LHCN-M2 (cell line): ENCODE results near the gene MPRIP. TPM values are rescaled to one million over a fixed set of nuclear protein-coding genes. Genes with fewer than 3 reads are reported as not detected.

Experiments
- DNase-seq: peaks from one replicate; pipeline ENCODE4 v3.0.0-alpha.2; 2012; ENCODE audit warnings: low read depth
- total RNA-seq: library from RNA; depleted of rRNA; stranded (reverse); fragments of >200 nt; gene quantifications from 2 replicates; pipeline ENCODE4 v1.2.3, GENCODE V29; 2014

Gene MPRIP
- total RNA-seq, 1 experiment from 2014 or later: 198 TPM

DNA sequence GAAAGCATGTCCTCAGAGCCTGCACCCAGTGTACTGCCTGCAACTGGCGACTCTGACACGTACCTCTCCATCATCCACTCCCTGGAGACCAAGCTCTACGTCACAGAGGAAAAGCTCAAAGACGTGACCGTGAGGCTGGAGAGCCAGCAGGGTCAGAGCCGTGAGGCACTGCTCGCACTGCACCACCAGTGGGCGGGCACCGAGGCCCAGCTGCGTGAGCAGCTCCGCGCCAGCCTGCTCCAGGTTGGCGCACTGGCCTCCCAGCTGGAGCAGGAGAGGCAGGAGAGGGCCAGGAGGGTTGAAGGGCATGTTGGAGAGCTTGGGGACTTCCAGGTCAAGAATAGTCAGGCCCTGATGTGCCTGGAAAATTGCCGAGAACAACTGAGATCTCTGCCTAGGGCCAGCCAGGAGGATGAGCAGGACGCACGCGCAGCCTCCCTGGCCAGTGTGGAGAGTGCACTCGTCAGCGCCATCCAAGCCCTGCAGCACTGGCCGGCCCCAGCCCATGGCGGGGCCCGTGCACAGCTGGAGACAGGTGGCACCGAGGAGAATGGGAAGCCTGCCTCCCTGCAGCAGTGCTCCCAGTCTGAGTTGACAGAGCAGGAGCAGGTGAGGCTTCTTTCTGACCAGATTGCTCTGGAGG, 123.5 kb downstream of the MPRIP start:
- DNase-seq: no peak

DNA sequence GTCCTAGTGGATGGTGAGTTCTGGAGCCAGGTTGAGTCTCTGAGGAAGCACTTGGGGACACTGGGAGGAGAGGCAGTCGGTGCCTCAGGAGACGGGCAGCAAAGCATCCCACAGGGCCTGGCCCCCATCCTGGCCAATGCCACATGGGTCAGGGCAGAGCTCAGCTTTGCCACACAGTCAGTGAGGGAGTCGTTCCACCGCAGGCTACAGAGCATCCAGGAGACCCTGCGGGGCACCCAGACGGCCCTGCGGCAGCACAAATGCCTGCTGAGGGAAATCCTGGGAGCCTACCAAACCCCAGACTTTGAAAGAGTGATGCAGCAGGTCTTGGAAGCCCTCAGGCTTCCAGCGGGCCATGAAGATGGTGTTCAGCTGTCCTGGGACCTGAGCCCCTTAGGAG, 124.2 kb downstream of the MPRIP start:
- no peak for DNase-seq

DNA sequence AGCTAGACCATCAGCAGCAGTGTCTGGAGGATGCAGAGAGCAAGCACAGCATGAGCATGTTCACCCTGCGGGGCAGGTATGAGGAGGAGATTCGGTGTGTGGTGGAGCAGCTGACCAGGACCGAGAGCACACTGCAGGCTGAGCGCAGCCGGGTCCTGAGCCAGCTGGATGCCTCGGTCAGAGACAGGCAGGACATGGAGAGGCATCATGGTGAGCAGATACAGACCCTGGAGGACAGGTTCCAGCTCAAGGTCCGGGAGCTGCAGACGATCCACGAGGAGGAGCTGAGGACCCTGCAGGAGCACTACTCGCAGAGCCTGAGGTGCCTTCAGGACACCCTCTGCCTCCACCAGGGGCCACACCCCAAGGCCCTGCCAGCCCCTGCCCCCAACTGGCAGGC, 125.1 kb downstream of the MPRIP start:
- DNase-seq: no peak

DNA sequence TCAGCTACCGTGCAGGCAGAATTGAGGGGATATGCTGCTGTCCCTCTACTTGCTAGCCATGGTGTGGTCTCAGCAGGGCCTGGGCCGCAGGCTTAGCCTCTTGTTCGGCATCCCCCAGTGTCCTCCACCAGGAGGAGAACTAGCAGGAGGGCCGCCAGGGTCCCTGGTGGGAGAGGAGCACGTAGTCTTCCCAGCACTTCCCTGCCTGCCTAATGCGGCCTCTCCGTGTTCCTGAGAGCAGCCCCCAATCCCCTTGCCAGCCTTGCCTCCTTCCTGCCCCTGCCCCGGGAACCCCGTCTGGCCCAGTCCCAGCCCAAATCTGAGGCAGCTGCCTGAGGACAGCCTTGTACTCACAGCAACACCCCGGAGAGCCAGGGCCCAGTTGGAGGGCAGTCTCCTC, 125.7 kb downstream of the MPRIP start:
- no peak for DNase-seq

DNA sequence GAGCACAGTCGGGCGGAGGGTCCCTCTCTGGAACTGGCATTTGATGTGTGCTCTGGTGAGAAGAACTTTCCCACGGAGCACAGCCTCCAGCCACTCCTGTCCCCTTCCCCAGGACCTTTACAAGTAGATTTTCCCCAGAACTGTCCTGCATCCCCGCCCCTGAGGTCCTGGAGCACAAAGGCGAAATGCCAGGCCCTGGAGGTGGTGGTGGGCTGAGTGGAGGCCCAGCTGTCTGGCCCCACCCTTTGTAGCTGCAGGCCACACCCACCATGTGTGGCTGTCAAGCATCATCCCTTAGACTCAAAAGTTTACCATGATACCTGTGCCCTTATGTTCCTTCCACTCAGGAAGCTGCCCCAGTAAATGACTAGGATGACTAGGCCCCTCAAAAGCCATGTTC, 126.1 kb downstream of the MPRIP start:
- DNase-seq: no peak

DNA sequence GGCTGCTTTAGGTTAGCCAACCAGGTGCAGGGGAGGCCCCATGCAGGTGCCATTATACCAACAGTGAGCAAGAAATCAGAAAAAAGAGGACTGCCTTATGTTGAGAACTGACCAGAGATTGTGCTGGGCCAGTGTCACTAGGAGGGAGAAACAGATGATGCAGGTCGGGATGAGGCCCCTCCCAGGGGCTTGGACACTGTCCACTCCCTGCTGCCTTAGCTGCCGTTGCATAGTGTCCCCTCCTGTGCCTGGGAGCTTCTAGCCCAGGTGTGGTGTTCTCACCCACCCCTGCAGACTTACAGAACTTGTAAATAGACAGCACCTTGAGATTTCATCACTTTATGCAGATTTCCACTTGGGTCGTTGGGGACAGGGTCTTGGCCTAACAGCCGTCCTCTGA, 127.1 kb downstream of the MPRIP start:
- no peak for DNase-seq

DNA sequence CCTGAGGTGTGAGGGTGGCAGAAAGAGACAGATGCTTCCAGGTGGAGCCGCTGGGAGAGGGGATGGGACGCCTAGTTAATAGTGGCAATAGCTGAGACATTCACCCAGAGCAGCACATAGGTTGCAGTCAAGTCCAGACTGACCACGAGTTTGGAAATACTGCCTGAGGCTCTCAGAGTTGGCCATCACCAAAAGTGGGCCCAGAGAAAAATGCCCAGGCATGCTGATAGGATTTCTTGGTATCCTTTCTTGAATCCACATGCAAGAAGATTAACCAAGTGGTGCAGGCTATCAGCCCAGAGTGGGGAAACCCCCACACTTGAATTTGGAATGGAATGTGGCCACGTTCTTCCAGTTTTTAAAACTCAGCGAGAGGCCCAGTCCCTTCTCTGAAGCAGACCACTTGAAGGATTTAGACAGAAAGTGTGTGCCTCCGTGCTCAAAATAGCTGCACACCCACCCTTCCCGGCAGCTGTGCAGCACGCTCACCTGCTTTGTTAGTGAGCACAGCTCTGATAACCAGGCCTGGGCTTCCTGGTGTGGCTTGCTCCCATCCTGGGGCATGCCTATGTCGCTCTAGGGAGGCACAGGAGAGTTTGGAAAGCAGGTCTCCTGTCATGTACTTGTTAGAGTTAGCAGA, 128.2 kb downstream of the MPRIP start:
- no peak for DNase-seq

DNA sequence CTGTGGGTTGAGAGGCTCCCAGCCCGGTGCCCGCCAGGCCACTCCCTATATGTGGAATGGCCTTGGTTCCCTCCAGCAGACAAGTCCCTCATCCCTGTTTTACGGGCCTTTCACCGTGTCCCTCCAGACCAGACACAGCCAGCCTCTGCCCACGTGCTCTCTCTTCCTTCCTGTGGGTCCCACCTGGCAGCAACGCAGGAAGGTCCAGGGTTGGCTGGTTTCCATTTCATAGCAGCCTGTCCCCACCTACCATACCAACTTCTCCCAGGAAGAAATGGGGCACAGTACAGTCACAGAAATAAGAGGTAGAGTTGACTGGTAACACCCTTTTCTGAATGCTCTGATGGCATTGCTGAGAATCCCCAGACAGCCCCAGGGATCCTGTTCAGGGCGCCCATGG, 128.9 kb downstream of the MPRIP start:
- DNase-seq: no peak

DNA sequence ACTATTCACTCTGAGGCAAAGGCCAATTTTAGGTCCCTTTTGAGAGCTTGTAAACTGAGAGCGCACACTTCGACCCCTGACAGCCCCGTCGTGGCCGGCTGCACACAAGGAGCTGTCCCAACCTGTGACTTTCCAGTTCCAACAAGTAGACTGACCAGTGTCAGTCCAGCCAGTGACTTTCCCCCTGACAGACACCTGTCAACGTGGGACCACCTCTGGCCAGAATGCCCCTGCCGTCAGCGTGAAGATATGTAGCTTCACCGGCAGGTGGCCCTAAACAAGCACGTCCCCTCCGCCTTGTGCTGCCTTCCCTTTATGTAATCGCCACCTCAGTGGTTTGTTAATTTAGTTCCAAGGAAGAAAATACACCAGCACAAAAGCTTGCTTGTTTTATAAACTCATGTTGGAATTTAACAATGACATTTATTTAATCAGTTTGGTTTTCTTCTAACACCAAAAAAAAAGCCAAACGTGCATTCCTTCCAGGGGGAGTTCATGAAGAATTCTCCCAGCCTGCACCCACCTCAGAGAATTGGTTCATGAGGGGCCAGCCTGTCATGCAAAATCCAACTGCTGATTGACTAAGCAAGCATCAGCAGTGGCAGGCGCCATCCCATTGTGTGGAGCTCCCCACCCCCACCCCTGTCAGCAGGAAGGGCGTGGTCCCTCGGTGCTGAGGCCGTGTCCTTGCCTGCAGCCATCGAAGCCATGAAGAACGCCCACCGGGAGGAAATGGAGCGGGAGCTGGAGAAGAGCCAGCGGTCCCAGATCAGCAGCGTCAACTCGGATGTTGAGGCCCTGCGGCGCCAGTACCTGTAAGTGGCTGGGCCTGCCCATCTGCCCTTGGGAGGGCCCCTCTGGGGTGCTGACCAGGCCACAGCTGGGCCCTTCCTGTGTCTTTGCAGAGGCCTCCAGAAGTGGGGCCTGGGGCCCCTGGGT, 130.0 kb downstream of the MPRIP start:
- no peak for DNase-seq

DNA sequence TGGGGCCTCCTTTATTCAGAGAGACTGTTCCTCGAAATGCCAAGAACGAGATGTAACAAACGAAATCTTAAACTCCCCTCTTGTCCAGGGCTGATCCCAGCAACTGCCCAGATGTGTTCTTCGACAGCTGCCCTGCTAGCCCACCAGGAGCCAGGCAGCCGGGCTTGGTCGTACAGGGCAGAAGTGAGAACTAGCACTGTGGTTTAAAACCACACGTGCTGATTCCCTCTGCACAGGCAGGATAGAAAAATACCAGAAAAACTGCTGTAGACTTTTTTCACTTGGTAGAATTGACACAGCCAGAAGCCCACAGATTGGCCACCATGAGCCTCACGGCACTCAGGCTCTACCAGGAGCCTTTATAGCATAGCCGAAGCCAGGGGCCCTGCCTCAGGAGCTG, 130.7 kb downstream of the MPRIP start:
- no peak for DNase-seq

DNA sequence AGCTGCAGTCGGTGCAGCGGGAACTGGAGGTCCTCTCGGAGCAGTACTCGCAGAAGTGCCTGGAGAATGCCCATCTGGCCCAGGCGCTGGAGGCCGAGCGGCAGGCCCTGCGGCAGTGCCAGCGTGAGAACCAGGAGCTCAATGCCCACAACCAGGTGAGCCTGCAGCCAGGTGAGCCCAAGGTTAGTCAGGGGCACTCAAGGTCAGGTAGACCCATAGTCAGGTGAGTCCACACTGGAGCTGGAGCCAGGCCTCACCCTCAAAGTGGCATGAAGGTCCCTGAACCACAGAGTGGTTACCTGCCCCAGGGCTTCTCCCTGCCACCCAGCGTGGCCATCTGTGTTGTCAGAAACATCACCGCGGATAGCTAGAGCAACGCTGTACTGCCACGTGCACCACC, 131.7 kb downstream of the MPRIP start:
- DNase-seq: no peak

DNA sequence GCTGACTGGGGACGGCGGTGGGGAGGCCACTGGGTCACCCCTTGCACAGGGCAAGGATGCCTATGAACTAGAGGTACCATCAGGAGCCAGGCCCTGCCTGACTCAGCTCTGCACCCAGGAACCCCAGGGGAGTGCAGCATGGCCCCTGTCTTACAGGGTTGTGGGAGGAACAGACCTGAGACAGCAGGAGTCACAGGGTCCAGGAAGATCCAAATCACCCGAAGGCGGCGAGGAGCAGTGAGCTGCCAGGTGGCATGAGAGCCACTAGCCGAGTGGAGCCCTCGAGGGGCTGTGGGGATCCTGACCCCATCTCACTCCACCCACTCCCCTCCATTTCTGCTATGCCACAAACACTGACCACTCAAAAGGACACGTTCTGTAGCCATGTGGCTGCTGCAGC, 133.1 kb downstream of the MPRIP start:
- DNase-seq: no peak

DNA sequence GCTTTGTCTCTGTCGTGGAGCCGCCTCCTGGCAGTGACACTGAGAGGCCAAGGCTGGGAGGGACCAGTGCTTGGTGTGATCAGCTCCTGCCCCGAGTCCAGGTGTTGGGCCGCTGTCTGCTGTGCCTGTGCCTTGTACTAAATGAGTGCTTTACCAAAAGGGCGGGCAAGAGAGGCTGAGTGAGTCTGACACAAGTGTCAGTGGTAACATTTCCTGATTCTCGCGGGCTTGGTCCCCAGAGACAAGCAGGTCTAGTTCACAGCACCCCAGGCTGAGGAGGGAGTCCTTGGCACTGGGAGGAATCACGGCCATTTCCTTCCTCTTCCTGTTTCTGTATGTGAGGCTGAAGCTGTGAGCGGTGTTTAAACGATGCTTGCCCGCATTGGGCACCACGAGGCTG, 133.7 kb downstream of the MPRIP start:
- no peak for DNase-seq

DNA sequence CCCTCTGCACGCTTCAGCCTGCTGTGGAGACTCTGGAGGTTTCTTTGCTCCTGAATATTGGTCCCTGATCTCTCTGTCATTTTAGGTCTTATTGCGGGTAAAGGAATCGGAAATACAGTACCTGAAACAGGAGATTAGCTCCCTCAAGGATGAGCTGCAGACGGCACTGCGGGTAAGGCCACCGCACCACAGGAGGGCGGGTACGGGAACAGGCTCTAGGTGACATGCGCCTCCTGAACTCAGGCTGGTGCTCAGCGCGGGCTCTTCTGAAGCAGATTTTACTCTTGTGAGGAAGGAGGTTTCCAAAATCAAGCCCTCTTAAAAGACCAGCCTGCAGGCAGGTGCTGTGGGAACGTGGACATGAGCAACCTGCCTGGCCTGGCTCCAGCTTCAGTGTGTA, 134.1 kb downstream of the MPRIP start:
- no peak for DNase-seq

DNA sequence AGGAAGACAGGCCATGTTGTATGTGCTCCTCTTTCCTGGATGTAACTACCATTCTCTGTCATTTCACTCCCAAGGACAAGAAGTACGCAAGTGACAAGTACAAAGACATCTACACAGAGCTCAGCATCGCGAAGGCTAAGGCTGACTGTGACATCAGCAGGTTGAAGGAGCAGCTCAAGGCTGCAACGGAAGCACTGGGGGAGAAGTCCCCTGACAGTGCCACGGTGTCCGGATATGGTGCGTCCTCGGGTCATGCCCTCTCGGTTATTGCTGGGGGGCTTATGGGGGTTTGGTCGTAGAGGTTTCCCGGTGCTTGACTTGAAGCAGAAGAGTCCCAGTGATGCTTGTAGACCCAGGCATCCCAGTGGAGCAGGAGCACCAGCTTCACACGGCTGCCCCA, 134.9 kb downstream of the MPRIP start:
- DNase-seq: no peak

DNA sequence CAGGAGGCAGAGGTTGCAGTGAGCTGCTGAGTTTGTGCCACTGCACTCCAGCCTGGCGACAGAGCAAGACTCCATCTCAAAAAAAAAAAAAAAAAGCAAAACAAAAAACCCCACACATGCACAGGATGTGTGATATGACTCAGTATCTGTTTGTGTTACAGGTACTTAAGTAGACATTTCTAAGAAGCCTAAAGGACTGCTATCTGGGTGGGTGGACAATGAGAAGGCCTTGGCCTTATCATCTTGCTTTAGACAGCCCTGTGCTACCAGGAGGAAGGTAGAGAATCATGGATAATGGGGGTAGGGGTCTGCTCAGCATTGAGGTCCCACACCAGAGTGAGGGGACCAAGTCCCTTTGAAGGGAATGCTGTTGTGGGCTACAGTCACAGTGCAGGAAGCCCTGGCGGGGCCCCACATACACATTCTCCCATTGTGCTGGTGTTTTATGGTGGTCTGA, 137.1 kb downstream of the MPRIP start:
- DNase-seq: no peak

DNA sequence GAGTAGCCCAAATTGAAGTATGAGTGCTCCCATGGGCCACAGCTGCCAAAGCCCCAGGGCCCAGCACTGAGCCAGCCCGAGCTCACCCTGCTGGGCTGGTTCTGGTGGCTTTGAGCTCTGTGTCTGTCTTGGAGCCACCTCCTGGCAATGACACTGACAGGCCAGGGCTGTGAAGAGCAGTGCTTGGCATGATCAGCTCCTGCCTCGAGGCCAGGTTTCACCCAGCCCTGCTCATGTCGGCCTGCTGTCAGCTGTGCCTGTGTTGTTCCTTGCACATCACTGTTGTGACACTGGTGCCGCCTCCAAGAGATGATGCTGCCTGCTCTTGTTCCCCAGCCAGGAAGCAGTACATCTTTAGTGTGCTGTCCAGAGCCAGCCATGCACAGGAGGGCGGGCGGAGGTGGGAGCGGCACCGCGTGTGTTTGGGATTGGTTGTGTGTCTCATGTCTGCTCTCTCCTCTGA, 137.9 kb downstream of the MPRIP start:
- DNase-seq: no peak

DNA sequence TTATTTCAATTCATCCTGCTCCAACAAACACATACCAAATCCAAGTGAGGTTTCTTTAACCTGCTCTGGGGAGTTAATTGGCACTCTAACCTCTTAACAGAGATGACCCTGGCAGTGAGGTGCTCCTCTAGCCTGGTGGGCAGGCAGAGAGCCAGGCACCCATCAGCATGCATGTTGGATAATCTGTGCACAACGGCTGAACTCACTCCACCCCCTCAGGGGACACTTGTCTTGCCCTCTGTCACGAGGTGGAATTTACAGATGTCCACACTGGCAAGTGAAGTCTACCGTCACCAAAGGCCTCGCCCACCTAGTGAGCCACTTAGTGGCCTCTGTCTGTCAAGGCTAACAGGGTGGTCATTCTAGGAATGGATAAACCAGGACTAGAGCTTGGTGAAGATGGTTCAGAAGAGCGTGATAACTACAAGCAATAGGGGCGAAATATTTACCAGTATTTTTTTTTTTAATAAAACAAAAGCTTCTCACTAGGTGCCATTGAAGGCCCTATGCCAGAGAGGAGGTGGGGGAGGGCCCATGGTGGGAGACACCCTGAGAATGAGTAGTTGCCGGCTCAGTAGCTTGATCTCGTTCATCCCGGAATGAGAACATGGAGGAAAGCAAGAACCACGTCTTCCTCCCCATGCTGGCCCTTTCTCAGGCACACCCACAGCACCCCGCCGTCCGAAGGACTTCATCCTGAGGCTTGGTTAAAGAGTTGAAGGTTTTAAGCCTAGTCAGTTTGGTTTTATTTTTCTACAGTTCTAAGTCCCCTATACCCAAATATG, 138.7 kb downstream of the MPRIP start:
- no peak for DNase-seq

DNA sequence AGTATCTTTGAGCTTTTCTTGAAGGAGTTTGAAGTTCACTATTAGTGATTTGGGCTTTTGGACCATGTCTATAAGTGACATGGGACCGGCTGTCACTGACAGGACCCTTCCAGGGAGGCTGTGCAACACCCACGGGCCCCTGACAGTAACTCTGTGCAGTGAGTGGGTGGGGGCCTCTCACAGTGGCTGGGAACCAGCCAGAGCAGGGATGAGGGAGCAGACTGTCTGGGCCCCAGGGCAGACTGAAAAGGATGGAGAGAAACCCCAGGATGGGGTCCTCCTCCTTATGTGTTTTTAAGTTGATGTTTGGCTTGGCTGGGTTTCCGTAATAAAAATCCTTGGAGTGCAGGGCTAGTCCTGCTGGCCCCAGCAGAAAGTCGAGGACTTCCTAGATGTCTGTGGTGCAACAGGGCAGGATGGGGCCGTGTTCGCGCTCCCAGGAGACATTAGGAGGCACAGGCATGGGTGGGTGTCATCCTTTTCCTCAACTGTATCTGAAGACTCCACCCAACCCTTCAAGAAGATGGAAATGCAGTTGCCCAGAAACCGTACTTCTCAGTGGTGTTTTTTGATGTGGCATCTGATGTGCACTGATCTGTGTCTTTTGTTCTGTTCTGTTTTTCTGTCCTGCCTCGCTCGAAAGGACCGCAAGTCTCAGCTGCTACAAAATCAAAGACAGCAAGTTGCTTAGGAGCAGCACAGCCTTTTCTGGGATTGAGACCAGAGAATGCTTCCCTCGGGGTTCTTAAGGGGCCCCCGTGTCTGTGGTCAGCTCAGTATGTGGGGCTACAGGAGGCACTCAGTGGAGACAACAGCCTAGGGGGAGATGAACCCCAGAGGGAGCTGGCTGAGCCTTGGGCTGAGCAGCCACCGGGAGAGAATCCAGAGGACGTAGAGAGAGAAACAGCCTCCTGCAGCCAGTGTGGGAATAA, 139.7 kb downstream of the MPRIP start:
- no peak for DNase-seq

DNA sequence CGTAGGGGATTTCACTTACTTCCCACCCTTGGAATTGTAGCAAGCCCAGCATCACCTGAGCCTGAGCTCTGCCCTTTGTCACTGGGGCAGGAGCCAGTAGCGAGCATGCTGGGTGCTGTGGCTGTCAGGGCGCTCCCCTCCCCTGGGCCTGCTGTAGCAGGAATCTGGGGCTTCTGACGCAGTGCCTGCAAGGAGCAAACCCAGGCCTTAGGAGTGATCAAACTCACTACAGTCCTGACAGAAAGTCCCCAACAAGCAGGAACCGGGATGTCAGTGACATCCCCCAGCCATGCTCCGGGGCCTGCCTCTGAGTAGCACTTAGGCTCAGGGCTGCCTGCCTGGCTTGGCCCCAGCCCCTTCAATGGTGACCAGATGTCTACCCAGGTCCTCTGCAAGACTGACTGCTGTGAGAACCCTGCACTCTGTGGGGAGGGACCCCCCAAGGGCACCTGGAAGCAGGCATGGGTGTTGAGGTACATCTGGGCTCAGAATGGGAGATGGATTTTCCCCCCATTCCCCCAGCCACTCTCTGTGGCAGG, 140.4 kb downstream of the MPRIP start:
- no peak for DNase-seq
